ENCODE data around the gene CSKMT.

GRCh38 chr11:62671236-62671607, 6.1 kb downstream of the CSKMT start:
- TF ChIP-seq CTCF (IDR thresholded peaks at IDR 0.05) (no peak), POLR2A (IDR thresholded peaks at IDR 0.05) (no peak)

Data from esophagus squamous epithelium (tissue), 4 donors.